HepG2 (cell line): ENCODE measurements around the gene MESD. TPM values are rescaled to one million over a fixed set of nuclear protein-coding genes. Genes with fewer than 3 reads are reported as not detected.

Experiments
- ATAC-seq: fragments of 200-7000 bp; cut with Tn5 transposase; 3 replicates; pipeline ENCODE4 v1.9.1; 2020; ENCODE audit warnings: mild to moderate bottlenecking, moderate library complexity
- BruUV-seq: library from RNA; stranded (reverse); fragments of 400-500 nt; replicated peaks from 2 replicates; lab custom pipeline; 2021; lab: Mats Ljungman, UMichigan
- CTCF ChIA-PET: fragments of 300-600 bp; formaldehyde crosslinking; extraction: SDS; loops from one replicate; lab custom pipeline; 2021; ENCODE audit warnings: low total read pairs, inconsistent platforms, low intra/inter-chr PET ratio; lab: Yijun Ruan, JAX
- POLR2A ChIA-PET: fragments of 350-600 bp; sonication (Branson Sonifier 250); formaldehyde crosslinking; loops from one replicate; lab custom pipeline; 2020; ENCODE audit warnings: antibody characterized with exemption, inconsistent platforms; lab: Yijun Ruan, JAX
- DNase-seq: peaks from one replicate; pipeline ENCODE4 v3.0.0-alpha.2; 2015; ENCODE audit warnings: low spot score
- FAIRE-seq: peaks from 3 replicates; lab custom pipeline; 2011; peaks lifted over from hg19 to GRCh38; lab: Jason Lieb, UNC
- H2AFZ ChIP-seq: one replicate; pipeline ENCODE4 v1.6.1; 2011; ENCODE audit warnings: low read length, inconsistent platforms
- H3K27ac ChIP-seq: fragments of 300-600 bp; 3 replicates; pipeline ENCODE4 v1.8.0; 2011; ENCODE audit warnings: mixed run types, mild to moderate bottlenecking, mixed read lengths, low read length, inconsistent platforms; ENCODE audit not compliant: insufficient read depth; ENCODE audit errors: extremely low read length
- H3K27me3 ChIP-seq, 2 experiments: fragments of 200-600 bp in 1 of 2; 2 replicates in 1 of 2; 3 replicates in 1 of 2; pipeline versions ENCODE4 v1.6.0 to v1.8.0; 2011; ENCODE audit warnings: low read length in 2 of 2, mild to moderate bottlenecking in 2 of 2, moderate library complexity in 2 of 2, inconsistent platforms in 1 of 2; ENCODE audit not compliant: insufficient read depth in 2 of 2, control insufficient read depth in 1 of 2
- H3K36me3 ChIP-seq, 2 experiments: fragments of 200-600 bp in 1 of 2; replicated peaks in 1 of 2; 2 replicates in 1 of 2; 3 replicates in 1 of 2; pipeline versions ENCODE4 v1.5.1 to v1.8.0; 2011; ENCODE audit warnings: low read length in 2 of 2, inconsistent platforms in 1 of 2; ENCODE audit not compliant: insufficient read depth in 2 of 2, control insufficient read depth in 1 of 2
- H3K4me1 ChIP-seq: 2 replicates; pipeline ENCODE4 v1.5.1; 2012; ENCODE audit warnings: low read length, inconsistent platforms; ENCODE audit not compliant: insufficient read depth
- H3K4me2 ChIP-seq: 2 replicates; pipeline ENCODE4 v1.6.0; 2011; ENCODE audit warnings: low read depth, low read length, inconsistent platforms
- H3K4me3 ChIP-seq, 3 experiments: fragments of 200-600 bp in 1 of 3; sonication (generic), shearing (Covaris generic) in 1 of 3; replicated peaks in 1 of 3; 2 replicates each; pipeline ENCODE4 v1.5.1; 2011 to 2016; ENCODE audit warnings: low read length in 3 of 3, inconsistent platforms in 2 of 3, low read depth in 2 of 3, mild to moderate bottlenecking in 2 of 3, control low read depth in 1 of 3, mixed read lengths in 1 of 3; ENCODE audit not compliant: insufficient read depth in 1 of 3
- H3K79me2 ChIP-seq: one replicate; pipeline ENCODE4 v1.6.1; 2011; ENCODE audit warnings: low read length, inconsistent platforms; ENCODE audit not compliant: insufficient read depth
- H3K9ac ChIP-seq: 2 replicates; pipeline ENCODE4 v1.6.0; 2011; ENCODE audit warnings: mild to moderate bottlenecking, low read depth, low read length, inconsistent platforms; ENCODE audit not compliant: insufficient read depth
- H3K9me3 ChIP-seq: 2 replicates; pipeline ENCODE4 v1.5.1; 2012; ENCODE audit warnings: mild to moderate bottlenecking, low read length
- H4K20me1 ChIP-seq: 2 replicates; pipeline ENCODE4 v1.6.0; 2011; ENCODE audit warnings: inconsistent platforms, mild to moderate bottlenecking, low read length, moderate library complexity; ENCODE audit not compliant: insufficient read depth
- ARNT ChIP-seq: fragments of 450-650 bp; IDR thresholded peaks from 2 replicates; pipeline ENCODE4 v1.6.1; 2017
- BORCS8-MEF2B ChIP-seq: sonication (generic); formaldehyde crosslinking; IDR thresholded peaks from 2 replicates; pipeline ENCODE4 v1.8.0; 2022; ENCODE audit warnings: mild to moderate bottlenecking, missing genetic modification reagents
- CSRNP1 ChIP-seq: sonication (generic); formaldehyde crosslinking; IDR thresholded peaks from 2 replicates; pipeline ENCODE4 v1.8.1; 2023; ENCODE audit warnings: mild to moderate bottlenecking, missing genetic modification reagents
- NFE2L2 ChIP-seq: fragments of 150-350 bp; IDR thresholded peaks from 2 replicates; pipeline ENCODE4 v1.6.1; 2014; ENCODE audit warnings: low read length
- YEATS2 ChIP-seq: sonication (generic); formaldehyde crosslinking; IDR thresholded peaks from 2 replicates; pipeline ENCODE4 v1.4.0; 2020; ENCODE audit warnings: missing genetic modification reagents, borderline replicate concordance
- ZMYM4 ChIP-seq: sonication (generic); formaldehyde crosslinking; IDR thresholded peaks from 2 replicates; pipeline ENCODE4 v1.8.1; 2023; ENCODE audit warnings: mild to moderate bottlenecking, missing genetic modification reagents
- WGBS: methylation state at CpG from one replicate; pipeline ENCODE4 v1.1.6; 2017; ENCODE audit warnings: low lambda C conversion rate; 5-methylcytosine and 5-hydroxymethylcytosine counted together
- in situ Hi-C: cut with HindIII; loops from 2 replicates; pipeline ENCODE4 v1.10.0; 2017; ENCODE audit warnings: low pct_unique_long_range_greater_than_20kb; ENCODE audit not compliant: extremely low pct_ligation_motif_present
- intact Hi-C: fragments of 100-400 bp; cut with micrococcal nuclease; formaldehyde crosslinking; loops from one replicate; pipeline ENCODE4 v1.10.0; 2022; ENCODE audit not compliant: unreplicated experiment
- polyA plus RNA-seq, 8 experiments: library from polyadenylated mRNA; depleted of rRNA in 3 of 8; stranded (reverse) in 7 of 8; unstranded in 1 of 8; fragments of >200 nt; fragmentation: Illumina TruSeq in 4 of 8; extraction: Trizol in 4 of 8; gene quantifications; 2 replicates each; pipeline versions ENCODE4 v1.2.1 to v1.2.3, GENCODE V29; 2011 to 2016; ENCODE audit warnings: low read depth in 4 of 8, missing spikeins in 1 of 8, mixed read lengths in 1 of 8; ENCODE audit not compliant: insufficient read depth in 1 of 8
- total RNA-seq, 5 experiments: library from RNA; depleted of rRNA; stranded (reverse); fragments of >200 nt; fragmentation: Illumina TruSeq; extraction: Trizol; gene quantifications; 2 replicates each; pipeline ENCODE4 v1.2.3, GENCODE V29; 2016; ENCODE audit warnings: low read depth in 1 of 5

Gene MESD
- total and polyA plus RNA-seq, 2 of the 13 experiments (the other 11 are each of a cell fraction or from before 2014, with no cell fraction given), result 18.0 to 46.2 TPM

DNA sequence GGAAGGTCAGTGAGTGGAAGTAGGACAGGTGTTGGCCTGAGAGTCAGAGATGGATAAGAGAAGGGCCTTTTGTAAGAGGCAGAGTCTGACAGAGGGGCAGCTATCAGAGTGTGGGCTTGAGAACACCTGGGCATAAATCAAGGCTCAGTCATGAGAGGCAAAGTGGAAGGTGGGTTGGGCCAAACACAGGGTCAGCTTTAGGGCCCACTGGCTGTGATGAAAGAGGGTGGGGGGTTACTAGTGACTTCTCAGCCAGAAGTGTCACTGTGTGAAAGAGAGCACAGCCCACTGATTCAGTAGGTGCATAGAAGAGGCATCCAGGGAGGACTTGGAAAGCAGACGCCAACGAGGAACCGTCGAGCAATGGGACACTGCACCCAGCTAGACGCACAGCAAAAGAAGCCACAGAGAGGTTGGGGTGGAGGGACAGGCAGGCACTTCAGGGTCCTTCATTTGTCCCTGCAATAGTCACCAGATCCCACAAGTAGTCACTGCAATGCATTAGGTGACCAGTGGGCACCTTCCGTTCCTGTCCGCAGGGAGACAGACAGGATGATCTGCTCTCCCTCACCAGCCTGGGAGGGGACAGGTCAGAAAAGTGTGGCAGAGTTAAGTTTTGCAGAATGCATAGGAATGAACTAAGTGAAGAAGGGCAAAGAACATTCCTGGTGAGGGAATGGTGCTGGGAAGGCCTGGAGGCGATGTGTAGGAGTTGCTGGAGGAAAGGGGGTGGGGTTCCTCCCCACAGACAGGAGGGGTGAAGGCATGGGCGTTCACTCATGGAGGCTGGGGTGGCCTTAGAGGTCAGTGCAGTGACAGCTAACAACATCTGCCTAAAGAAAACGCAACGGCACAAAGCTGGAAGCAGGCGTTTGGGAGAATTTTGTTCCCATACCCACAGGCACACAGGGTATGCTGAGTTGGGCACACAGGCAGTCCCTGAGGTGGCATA, 36.3 kb downstream of the MESD start:
- Histone ChIP-seq H3K4me2 (0 out of 2 replicates have a peak overlapping the region, but pooled peaks have one; percentile 50), H3K4me3 (peak overlapping the region in 1 of 3 experiments; percentile 24; a peak in 1 of 6 replicates), H3K79me2 (no peaks in the 10 kb centered on the region), H3K36me3 (peaks cover 7 to 13% of the 10 kb centered on the region in 2 experiments; a peak in 3 of 5 replicates), H2AFZ (no peak overlapping the region), H3K9ac (no peak overlapping the region), H3K9me3 (no peaks in the 10 kb centered on the region), H3K27me3 (no peaks in the 10 kb centered on the region; a peak in 1 of 5 replicates), H4K20me1 (no peaks in the 10 kb centered on the region), H3K27ac (peak overlapping the region; percentile 68)
- in situ Hi-C loops, result loop anchor here (25.0 kb wide), 1 partner anchor 491 kb away; no protein-coding TSS in a partner anchor
- ChIA-PET CTCF (no interaction called here), POLR2A (interaction anchor here (1.2 to 2.0 kb wide), 3 partner anchors 14 to 114 kb away, joined by 3 to 7 read pairs (median 3); no protein-coding TSS in a partner anchor)
- no TSS peak for BruUV-seq
- FAIRE-seq (no peak), DNase-seq (no peak), ATAC-seq (no peak)
- TF ChIP-seq NFE2L2, result no peak
- no peak for TF ChIP-seq BORCS8-MEF2B
- no peak for TF ChIP-seq ARNT
- TF ChIP-seq YEATS2 (CRISPR knock-in tag), result no peak
- no peak for TF ChIP-seq CSRNP1
- no peak for TF ChIP-seq ZMYM4 (CRISPR knock-in tag)
- TF ChIP-seq, all 625 proteins: peak for 0
- H3K4me1 ChIP-seq, result peaks cover 27% of the 10 kb centered on the region
- intact Hi-C loops, result no loop called here
- WGBS, result 90% methylated on average over 12 of the region's 12 CpGs
